HCT116 (cell line): Measurements from ENCODE around the gene DYDC1. TPM values are rescaled to one million over a fixed set of nuclear protein-coding genes. Genes with fewer than 3 reads are reported as not detected.

Experiments used
- ATAC-seq: fragments of 200-7000 bp; cut with Tn5 transposase; 2 replicates; pipeline ENCODE4 v1.9.1; 2020; ENCODE audit warnings: mild to moderate bottlenecking, moderate library complexity
- BruUV-seq: library from RNA; stranded (reverse); fragments of 400-500 nt; replicated peaks from 2 replicates; lab custom pipeline; 2021; lab: Mats Ljungman, UMichigan
- CTCF ChIA-PET: fragments of 300-600 bp; sonication (Branson Sonifier 250); formaldehyde crosslinking; loops from one replicate; lab custom pipeline; 2021; ENCODE audit warnings: antibody characterized with exemption; lab: Charles Lee
- POLR2A ChIA-PET: fragments of 300-600, 350-600 bp; sonication (Branson Sonifier 250); formaldehyde crosslinking; loops from one replicate; lab custom pipeline; 2021; ENCODE audit warnings: antibody characterized with exemption; lab: Charles Lee
- RAD21 ChIA-PET, 2 experiments: fragments of 300-600 bp; sonication (Branson Sonifier 250); formaldehyde crosslinking; loops; one replicate each; lab custom pipeline; 2023; ENCODE audit warnings: low total read pairs in 2 of 2; ENCODE audit not compliant: uncharacterized antibody in 2 of 2, unreplicated experiment in 2 of 2, low non-redundant PET in 1 of 2; lab: Charles Lee
- DNase-seq: peaks from one replicate; pipeline ENCODE4 v3.0.0-alpha.2; 2010; ENCODE audit warnings: low read depth, low spot score
- H2AFZ ChIP-seq: fragments of 200-600 bp; shearing (Covaris generic), sonication (generic); 2 replicates; pipeline ENCODE4 v1.6.1; 2017; ENCODE audit warnings: low read depth, mixed run types, mixed read lengths, antibody characterized with exemption, low read length; ENCODE audit not compliant: poor library complexity, severe bottlenecking
- H3K27ac ChIP-seq: 2 replicates; pipeline ENCODE4 v1.5.1; 2012; ENCODE audit warnings: low read depth, low read length
- H3K27me3 ChIP-seq: fragments of 200-600 bp; sonication (generic); 2 replicates; pipeline ENCODE4 v1.6.1; 2016; ENCODE audit warnings: mixed run types, low read length, mixed read lengths; ENCODE audit not compliant: insufficient read depth
- H3K36me3 ChIP-seq, 2 experiments: fragments of 200-500 bp in 1 of 2; fragments of 200-600 bp in 1 of 2; sonication (Bioruptor generic) in 1 of 2; sonication (generic) in 1 of 2; 2 replicates each; pipeline versions ENCODE4 v1.5.1 to v1.6.1; 2014 to 2016; ENCODE audit warnings: low read length in 2 of 2, inconsistent platforms in 1 of 2, mixed read lengths in 1 of 2, mixed run types in 1 of 2; ENCODE audit not compliant: insufficient read depth in 2 of 2, control insufficient read depth in 1 of 2
- H3K4me1 ChIP-seq, 2 experiments: fragments of 200-600 bp in 1 of 2; sonication (generic) in 1 of 2; 2 replicates each; pipeline versions ENCODE4 v1.5.1 to v1.6.1; 2012 to 2017; ENCODE audit warnings: low read length in 2 of 2, inconsistent platforms in 1 of 2, mild to moderate bottlenecking in 1 of 2, mixed read lengths in 1 of 2, mixed run types in 1 of 2, moderate library complexity in 1 of 2; ENCODE audit not compliant: insufficient read depth in 2 of 2, control insufficient read depth in 1 of 2
- H3K4me2 ChIP-seq: fragments of 200-600 bp; sonication (generic); 2 replicates; pipeline ENCODE4 v1.6.1; 2017; ENCODE audit warnings: mixed run types, low read length, mixed read lengths
- H3K4me3 ChIP-seq, 2 experiments: fragments of 200-600 bp in 1 of 2; sonication (generic) in 1 of 2; replicated peaks in 1 of 2; 2 replicates each; pipeline ENCODE4 v1.5.1; 2011 to 2016; ENCODE audit warnings: low read length in 2 of 2, control low read depth in 1 of 2, low read depth in 1 of 2, mild to moderate bottlenecking in 1 of 2, mixed read lengths in 1 of 2, mixed run types in 1 of 2
- H3K79me2 ChIP-seq: fragments of 200-600 bp; sonication (generic); 2 replicates; pipeline ENCODE4 v1.6.1; 2017; ENCODE audit warnings: mild to moderate bottlenecking, mixed run types, low read length, moderate library complexity, mixed read lengths; ENCODE audit not compliant: insufficient read depth
- H3K9ac ChIP-seq: fragments of 200-600 bp; sonication (generic); 2 replicates; pipeline ENCODE4 v1.6.1; 2016; ENCODE audit warnings: low read length, mixed read lengths
- H3K9me2 ChIP-seq: fragments of 200-600 bp; sonication (generic), shearing (Covaris generic); 2 replicates; pipeline ENCODE4 v1.6.1; 2017; ENCODE audit warnings: mixed run types, mild to moderate bottlenecking, moderate library complexity; ENCODE audit not compliant: insufficient read depth
- H3K9me3 ChIP-seq, 2 experiments: fragments of 200-500 bp in 1 of 2; fragments of 200-600 bp in 1 of 2; sonication (Bioruptor generic) in 1 of 2; sonication (generic) in 1 of 2; 2 replicates each; pipeline ENCODE4 v1.6.1; 2014 to 2017; ENCODE audit warnings: low read length in 2 of 2, mixed read lengths in 2 of 2, inconsistent platforms in 1 of 2, low read depth in 1 of 2, mild to moderate bottlenecking in 1 of 2, mixed run types in 1 of 2, moderate library complexity in 1 of 2; ENCODE audit not compliant: control insufficient read depth in 1 of 2, insufficient read depth in 1 of 2
- H4K20me1 ChIP-seq: fragments of 200-600 bp; sonication (generic), shearing (Covaris generic); 2 replicates; pipeline ENCODE4 v1.6.1; 2017; ENCODE audit warnings: mixed run types, mild to moderate bottlenecking, moderate library complexity; ENCODE audit not compliant: insufficient read depth
- FOSL1 ChIP-seq: IDR thresholded peaks from 2 replicates; pipeline ENCODE4 v1.6.1; 2012; ENCODE audit warnings: low read depth
- ZFX ChIP-seq: fragments of 450-650 bp; IDR thresholded peaks from 2 replicates; pipeline ENCODE4 v1.6.1; 2017
- intact Hi-C: fragments of 100-400 bp; cut with micrococcal nuclease; formaldehyde crosslinking; loops from 2 replicates; pipeline ENCODE4 v1.10.0; 2022
- total RNA-seq: library from RNA; stranded (reverse); gene quantifications from one replicate; pipeline ENCODE4 v1.2.1, GENCODE V29; 2021; ENCODE audit not compliant: unreplicated experiment
- TF ChIP-seq, protein P1 (sequence below): IDR thresholded peaks from 2 replicates; pipeline ENCODE4 v1.6.1; 2011; ENCODE audit warnings: mild to moderate bottlenecking, low read length, moderate library complexity; ENCODE audit not compliant: insufficient replicate concordance; ENCODE audit errors: extremely low read depth
- TF ChIP-seq, protein P2 (sequence below): IDR thresholded peaks from 2 replicates; pipeline ENCODE4 v1.6.1; 2012

The DYDC1 gene
- total RNA-seq, 1 experiment from 2014 or later = not detected

DNA sequence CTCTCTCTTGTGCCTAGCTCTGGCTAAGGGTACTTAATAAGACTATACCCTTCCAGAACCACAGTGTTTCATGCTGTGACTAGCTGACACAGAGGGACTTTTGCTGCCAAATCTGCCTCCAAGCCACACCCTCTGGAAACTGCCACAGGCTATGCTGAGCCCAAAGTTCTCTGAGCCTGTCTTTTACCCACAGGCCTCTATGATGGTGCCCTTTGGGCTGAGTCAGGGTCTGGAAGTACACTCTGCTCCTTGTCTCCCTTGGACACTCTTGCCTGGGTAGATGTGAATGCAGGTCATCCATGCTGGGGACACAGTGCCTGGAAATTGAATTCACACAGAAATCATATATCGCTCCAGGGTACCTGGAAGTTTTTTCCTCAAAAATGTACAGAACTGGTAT is 22.6 kb downstream of the DYDC1 start:
- no peak overlapping the region for H3K9ac ChIP-seq
- TF ChIP-seq FOSL1 = no peak
- TF ChIP-seq, protein P1, sequence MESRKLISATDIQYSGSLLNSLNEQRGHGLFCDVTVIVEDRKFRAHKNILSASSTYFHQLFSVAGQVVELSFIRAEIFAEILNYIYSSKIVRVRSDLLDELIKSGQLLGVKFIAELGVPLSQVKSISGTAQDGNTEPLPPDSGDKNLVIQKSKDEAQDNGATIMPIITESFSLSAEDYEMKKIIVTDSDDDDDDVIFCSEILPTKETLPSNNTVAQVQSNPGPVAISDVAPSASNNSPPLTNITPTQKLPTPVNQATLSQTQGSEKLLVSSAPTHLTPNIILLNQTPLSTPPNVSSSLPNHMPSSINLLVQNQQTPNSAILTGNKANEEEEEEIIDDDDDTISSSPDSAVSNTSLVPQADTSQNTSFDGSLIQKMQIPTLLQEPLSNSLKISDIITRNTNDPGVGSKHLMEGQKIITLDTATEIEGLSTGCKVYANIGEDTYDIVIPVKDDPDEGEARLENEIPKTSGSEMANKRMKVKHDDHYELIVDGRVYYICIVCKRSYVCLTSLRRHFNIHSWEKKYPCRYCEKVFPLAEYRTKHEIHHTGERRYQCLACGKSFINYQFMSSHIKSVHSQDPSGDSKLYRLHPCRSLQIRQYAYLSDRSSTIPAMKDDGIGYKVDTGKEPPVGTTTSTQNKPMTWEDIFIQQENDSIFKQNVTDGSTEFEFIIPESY = no peak
- TF ChIP-seq, protein P2, sequence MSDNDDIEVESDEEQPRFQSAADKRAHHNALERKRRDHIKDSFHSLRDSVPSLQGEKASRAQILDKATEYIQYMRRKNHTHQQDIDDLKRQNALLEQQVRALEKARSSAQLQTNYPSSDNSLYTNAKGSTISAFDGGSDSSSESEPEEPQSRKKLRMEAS = no peak
- no peaks in the 10 kb centered on the region for H3K9me3 ChIP-seq
- H3K79me2 ChIP-seq = no peaks in the 10 kb centered on the region
- no peak overlapping the region for H3K4me3 ChIP-seq
- DNase-seq (no peak), ATAC-seq (peak; percentile 49; the same call in 1 of the 2 replicates)
- ChIA-PET POLR2A (no interaction called here), CTCF (no interaction called here), RAD21 (no interaction called here)
- intact Hi-C loops = no loop called here
- no peak overlapping the region for H2AFZ ChIP-seq
- no peaks in the 10 kb centered on the region for H3K27me3 ChIP-seq
- H3K9me2 ChIP-seq = 0 out of 2 replicates have a peak, but pooled peaks cover 5% of the 10 kb centered on the region
- no peaks in the 10 kb centered on the region for H3K36me3 ChIP-seq
- peaks cover 0 to 4% of the 10 kb centered on the region in 2 experiments; a peak in 1 of 4 replicates for H3K4me1 ChIP-seq
- H4K20me1 ChIP-seq = no peaks in the 10 kb centered on the region
- no TSS peak for BruUV-seq
- no peak overlapping the region for H3K27ac ChIP-seq
- no peak overlapping the region for H3K4me2 ChIP-seq

DNA sequence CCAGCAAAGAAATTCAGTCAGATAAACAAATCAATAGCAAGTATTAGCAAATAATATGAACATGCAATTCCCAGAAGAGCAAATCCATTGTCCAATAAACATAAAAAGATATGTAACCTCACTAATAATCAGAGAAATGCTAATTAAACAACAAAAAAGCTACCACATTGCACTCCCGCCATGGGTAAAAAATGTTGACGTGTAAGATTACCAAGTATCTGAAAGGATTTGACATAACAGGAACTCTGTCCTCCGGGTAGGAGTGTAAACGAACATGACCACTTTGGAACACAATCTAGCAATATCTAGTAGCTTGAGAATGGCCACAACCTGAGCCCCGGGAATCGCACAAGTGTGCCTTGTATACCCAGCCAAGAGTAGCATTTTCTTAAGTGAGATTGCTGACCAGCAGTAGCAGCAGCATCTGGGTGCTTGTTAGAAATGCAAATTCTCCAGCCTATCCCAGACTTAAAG is 31.6 kb downstream of the DYDC1 start:
- CTCF ChIA-PET = no interaction called here
- no peak overlapping the region for H3K4me2 ChIP-seq
- peaks cover 3% of the 10 kb centered on the region; the same call in 1 of the 2 replicates for H3K9me2 ChIP-seq
- no peaks in the 10 kb centered on the region for H3K36me3 ChIP-seq
- intact Hi-C loops = no loop called here
- no peak overlapping the region for H3K9ac ChIP-seq
- no TSS peak for BruUV-seq
- no peaks in the 10 kb centered on the region for H3K27me3 ChIP-seq
- H3K27ac ChIP-seq = no peak overlapping the region
- H2AFZ ChIP-seq = peak overlapping the region; percentile 40
- DNase-seq = no peak
- no peak for ATAC-seq
- H3K4me3 ChIP-seq = no peak overlapping the region
- peaks cover 0 to 10% of the 10 kb centered on the region in 2 experiments; a peak in 3 of 4 replicates for H3K4me1 ChIP-seq
- no peaks in the 10 kb centered on the region for H3K79me2 ChIP-seq
- no peak for TF ChIP-seq ZFX
- H3K9me3 ChIP-seq = no peaks in the 10 kb centered on the region
- RAD21 ChIA-PET = no interaction called here
- no peaks in the 10 kb centered on the region for H4K20me1 ChIP-seq
- POLR2A ChIA-PET = no interaction called here
